Effector memory CD8-positive, alpha-beta T cell (primary cell): ENCODE data around the gene PLEKHA7.
"Not testable (repeated sequence)": the region's sequence is repeated elsewhere in the genome, so short reads cannot be mapped to it uniquely, and the experiment has no call there.

Experiments
- ATAC-seq: fragments of 150-1000 bp; cut with Tn5 transposase; replicated peaks from 2 replicates; pipeline ENCODE4 v1.10.0; 2021; ENCODE audit warnings: mild to moderate bottlenecking, moderate library complexity
- DNase-seq, 3 experiments: peaks; one replicate each; pipeline ENCODE4 v3.0.0; 2021
- H3K27ac Mint-ChIP-seq, 2 donors: one replicate each; pipeline ENCODE4 v1.8.0; 2022; ENCODE audit warnings: mild to moderate bottlenecking in 2 of 2, mixed read lengths in 2 of 2, moderate library complexity in 2 of 2
- H3K27me3 Mint-ChIP-seq, 2 donors: one replicate each; pipeline ENCODE4 v1.8.0; 2022; ENCODE audit warnings: mixed read lengths in 2 of 2
- H3K36me3 Mint-ChIP-seq: one replicate; pipeline ENCODE4 v1.8.0; 2022; ENCODE audit warnings: mild to moderate bottlenecking, moderate library complexity, mixed read lengths; ENCODE audit not compliant: insufficient read depth
- H3K4me1 Mint-ChIP-seq, 2 donors: one replicate each; pipeline ENCODE4 v1.8.0; 2022; ENCODE audit warnings: low read depth in 2 of 2, mixed read lengths in 2 of 2
- H3K4me3 Mint-ChIP-seq, 2 donors: one replicate each; pipeline ENCODE4 v1.8.0; 2022; ENCODE audit warnings: mild to moderate bottlenecking in 2 of 2, mixed read lengths in 2 of 2, moderate library complexity in 2 of 2
- H3K9me3 Mint-ChIP-seq, 2 donors: one replicate each; pipeline ENCODE4 v1.8.0; 2022; ENCODE audit warnings: mixed read lengths in 2 of 2

PLEKHA7 gene

DNA sequence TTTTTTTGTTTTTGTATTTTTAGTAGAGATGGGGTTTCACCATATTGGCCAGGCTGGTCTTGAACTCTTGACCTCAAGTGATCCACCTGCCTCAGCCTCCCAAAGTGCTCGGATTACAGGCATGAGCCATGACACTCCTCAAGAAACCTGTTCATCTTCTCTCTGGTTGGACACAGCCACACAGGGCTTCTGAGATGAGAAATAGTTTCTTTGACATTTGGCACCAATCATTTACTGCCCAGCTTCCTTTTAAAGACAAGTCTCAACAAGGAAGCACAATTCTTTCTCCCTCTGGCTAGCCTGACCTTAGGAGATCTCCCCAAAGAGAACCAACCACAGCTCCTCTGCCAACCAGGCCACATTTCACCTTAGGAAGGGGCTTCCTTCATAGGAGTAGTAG is 14.0 kb downstream of the PLEKHA7 start:
- H3K4me1 Mint-ChIP-seq, H3K9me3 Mint-ChIP-seq, H3K27ac Mint-ChIP-seq, DNase-seq, H3K27me3 Mint-ChIP-seq, ATAC-seq, H3K4me3 Mint-ChIP-seq, H3K36me3 Mint-ChIP-seq: not testable (repeated sequence)

DNA sequence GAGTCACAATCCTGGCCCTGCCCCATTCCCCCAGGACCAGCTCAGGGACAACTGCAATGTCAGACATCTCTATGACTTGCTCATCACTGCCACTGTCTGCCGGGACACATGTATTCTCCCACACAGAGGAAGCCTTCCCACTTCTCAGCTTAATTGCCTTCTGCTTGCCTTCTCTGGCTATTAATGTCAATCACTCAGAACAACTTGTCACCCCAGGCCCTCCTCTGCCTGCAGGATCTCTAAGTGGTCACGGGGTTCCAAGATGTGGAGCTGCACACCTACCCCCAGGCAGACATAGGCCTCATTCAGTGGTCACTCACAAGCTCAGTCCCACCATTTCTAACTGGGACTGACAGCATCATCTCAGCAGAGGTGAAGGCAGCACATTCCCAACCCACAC is 15.1 kb downstream of the PLEKHA7 start:
- no peak overlapping the region for H3K4me3 Mint-ChIP-seq

DNA sequence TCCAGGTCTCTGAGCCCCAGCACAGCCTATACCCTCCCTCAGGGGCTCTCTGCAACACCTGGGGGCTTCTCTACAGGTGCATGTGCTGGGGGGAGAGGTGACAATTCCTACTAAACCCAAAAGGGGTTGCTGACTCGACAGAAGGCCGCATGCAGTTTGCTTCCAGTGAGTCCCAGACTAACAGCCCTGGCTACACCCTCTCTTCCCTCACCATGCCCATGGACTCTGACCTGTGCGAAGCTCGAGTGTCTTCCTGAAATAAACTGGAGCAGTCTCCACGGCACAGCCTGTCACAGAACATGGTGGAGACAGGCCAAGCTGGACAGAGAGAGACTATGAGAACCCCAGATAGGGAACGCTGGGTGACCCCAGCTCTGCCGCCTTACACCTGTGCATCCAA is 16.6 kb downstream of the PLEKHA7 start:
- peaks cover 0 to 1% of the 10 kb centered on the region in 2 donors for H3K4me1 Mint-ChIP-seq
- H3K27ac Mint-ChIP-seq: no peak overlapping the region
- no peak for DNase-seq
- peaks cover 4% of the 10 kb centered on the region for H3K36me3 Mint-ChIP-seq
- no peaks in the 10 kb centered on the region for H3K9me3 Mint-ChIP-seq
- no peak for ATAC-seq
- no peaks in the 10 kb centered on the region for H3K27me3 Mint-ChIP-seq
- H3K4me3 Mint-ChIP-seq: no peak overlapping the region

More for the DNA sequence above, 15.1 kb downstream of the PLEKHA7 start:
- no peak for DNase-seq
- H3K27me3 Mint-ChIP-seq: no peaks in the 10 kb centered on the region
- no peaks in the 10 kb centered on the region for H3K9me3 Mint-ChIP-seq
- peaks cover 0 to 1% of the 10 kb centered on the region in 2 donors for H3K4me1 Mint-ChIP-seq
- no peak for ATAC-seq
- no peaks in the 10 kb centered on the region for H3K36me3 Mint-ChIP-seq
- no peak overlapping the region for H3K27ac Mint-ChIP-seq

DNA sequence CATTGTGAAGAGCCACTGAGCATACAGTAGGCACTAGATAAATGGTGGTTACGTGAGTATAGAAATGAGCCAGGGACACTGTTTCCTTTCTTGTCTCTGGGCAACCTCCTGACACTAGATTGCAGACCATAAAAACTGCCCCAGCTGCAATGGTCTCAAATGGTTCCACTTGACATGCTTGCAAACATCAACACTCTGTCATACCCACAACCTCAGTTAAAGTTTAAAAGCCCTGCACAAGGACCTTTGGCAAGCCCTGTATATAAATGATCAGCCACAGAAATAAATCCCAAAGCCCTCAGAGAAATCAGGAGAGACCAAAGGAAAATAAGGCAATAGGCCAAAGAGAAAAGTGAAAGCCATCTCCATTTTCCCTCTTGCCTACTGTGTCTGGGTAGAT is 20.7 kb downstream of the PLEKHA7 start:
- Mint-ChIP-seq H3K4me1 (no peaks in the 10 kb centered on the region), H3K36me3 (peaks cover 7% of the 10 kb centered on the region), H3K27ac (peak overlapping the region in 1 of 2 donors; percentile 6), H3K4me3 (no peak overlapping the region), H3K27me3 (no peaks in the 10 kb centered on the region), H3K9me3 (no peaks in the 10 kb centered on the region)
- DNase-seq (no peak), ATAC-seq (no peak)

DNA sequence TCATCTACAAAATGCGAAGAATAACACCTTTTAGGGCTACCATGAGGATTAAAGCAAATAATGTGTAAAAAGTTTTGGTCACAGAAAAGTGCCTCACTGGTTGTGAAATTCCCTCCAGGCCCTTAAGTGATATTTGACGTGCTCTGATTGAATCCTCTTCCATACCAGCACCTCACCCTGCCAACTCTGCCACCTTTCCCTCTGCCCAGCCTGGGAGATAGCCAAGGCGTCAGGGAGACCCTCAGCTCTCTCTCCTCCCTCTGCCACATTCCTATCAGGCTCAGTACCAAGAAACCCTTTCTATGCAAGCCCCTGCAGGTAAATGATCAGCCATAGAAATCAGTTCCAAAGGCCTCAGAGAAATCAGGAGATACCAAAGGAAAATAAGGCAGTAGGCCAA is 21.4 kb downstream of the PLEKHA7 start:
- H3K4me3 Mint-ChIP-seq: no peak overlapping the region
- peak overlapping the region in 1 of 2 donors; percentile 36 for H3K27ac Mint-ChIP-seq
- peaks cover 8% of the 10 kb centered on the region for H3K36me3 Mint-ChIP-seq
- ATAC-seq (no peak), DNase-seq (no peak)
- H3K4me1 Mint-ChIP-seq: peaks cover 1 to 3% of the 10 kb centered on the region in 2 donors
- H3K27me3 Mint-ChIP-seq: no peaks in the 10 kb centered on the region
- no peaks in the 10 kb centered on the region for H3K9me3 Mint-ChIP-seq

DNA sequence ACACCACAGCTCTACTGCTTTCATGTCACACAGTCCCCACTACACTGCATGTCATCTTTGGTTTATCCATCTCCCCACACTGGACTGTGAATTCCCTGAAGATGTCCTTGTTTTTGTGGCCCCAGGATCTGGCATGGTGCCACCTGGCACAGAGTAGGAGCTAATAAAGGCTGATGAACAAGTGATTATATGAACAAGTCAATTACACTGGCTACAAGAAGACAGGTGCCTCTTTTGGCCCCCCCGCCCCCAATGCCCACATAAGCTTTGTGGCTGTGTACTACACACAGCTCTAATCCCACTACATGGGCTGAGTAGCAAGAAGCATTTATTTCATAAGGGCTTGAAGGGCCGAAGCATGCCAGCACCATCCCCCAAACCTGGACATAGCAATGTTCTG is 24.7 kb downstream of the PLEKHA7 start:
- peaks cover 14% of the 10 kb centered on the region for H3K36me3 Mint-ChIP-seq
- DNase-seq: no peak
- peaks cover 0 to 2% of the 10 kb centered on the region in 2 donors for H3K9me3 Mint-ChIP-seq
- H3K27ac Mint-ChIP-seq: no peak overlapping the region
- H3K4me1 Mint-ChIP-seq: peaks cover 26 to 28% of the 10 kb centered on the region in 2 donors
- H3K4me3 Mint-ChIP-seq: no peak overlapping the region
- H3K27me3 Mint-ChIP-seq: no peaks in the 10 kb centered on the region
- no peak for ATAC-seq

DNA sequence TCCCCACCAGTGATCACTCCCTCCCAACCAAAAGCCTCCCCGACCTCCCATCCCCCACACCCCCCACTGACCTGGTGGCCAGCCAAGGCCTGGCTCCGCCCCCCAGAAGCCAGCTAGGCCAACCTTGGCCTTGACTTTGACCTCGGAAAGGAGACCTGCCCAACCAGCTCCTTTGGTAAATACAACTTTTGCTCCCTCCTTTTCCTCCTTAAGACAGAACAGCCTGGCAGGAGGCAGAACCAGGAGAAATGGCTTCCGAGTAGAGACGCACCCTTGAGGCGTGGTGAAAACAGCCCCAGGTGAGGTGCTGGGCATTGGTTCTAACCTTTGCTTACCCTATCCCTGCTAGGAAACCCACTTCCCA is 27.0 kb downstream of the PLEKHA7 start:
- no peak for ATAC-seq
- H3K27ac Mint-ChIP-seq: peak overlapping the region; percentile 84
- H3K9me3 Mint-ChIP-seq: peaks cover 0 to 2% of the 10 kb centered on the region in 2 donors
- H3K27me3 Mint-ChIP-seq: no peaks in the 10 kb centered on the region
- DNase-seq: no peak
- H3K4me1 Mint-ChIP-seq: peaks cover 26 to 31% of the 10 kb centered on the region in 2 donors
- peaks cover 9% of the 10 kb centered on the region for H3K36me3 Mint-ChIP-seq
- peak overlapping the region; percentile 20 to 65 for H3K4me3 Mint-ChIP-seq

DNA sequence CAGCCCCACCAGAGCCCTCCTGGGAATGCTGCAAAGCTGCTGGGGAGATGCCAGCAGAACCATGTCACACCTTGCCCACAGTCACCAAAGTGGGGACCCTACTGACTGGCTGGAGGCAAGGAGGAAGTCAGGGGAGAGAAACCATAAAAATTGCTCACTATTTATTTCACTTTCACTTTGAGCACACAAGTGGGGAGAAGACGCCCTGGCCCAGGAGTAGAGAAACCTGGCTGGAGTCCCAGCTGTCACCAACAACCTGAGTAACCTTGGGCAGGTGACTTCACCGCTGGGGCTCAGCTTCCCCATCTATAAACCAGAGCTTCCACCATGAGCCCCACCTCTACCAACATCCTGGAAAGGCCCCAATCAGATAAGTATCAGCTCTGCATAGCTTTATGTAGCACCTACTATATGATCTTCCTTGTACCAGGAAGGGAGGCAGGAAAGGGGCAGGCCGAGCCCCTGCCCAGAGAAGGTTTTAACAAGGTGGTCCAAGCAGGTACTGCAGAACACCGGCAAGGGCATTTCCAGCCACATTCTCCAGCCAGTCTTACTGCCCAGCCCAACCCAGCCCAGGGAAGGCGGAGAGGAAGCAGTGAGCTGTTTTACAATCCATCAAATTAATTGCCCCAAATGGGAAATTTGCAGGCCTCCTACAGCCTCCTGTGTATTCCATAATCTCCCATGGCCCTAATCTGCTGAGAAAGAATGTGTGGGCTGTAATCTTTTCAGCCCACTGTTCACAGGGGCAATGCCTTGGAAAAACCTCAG is 27.6 kb downstream of the PLEKHA7 start:
- DNase-seq (peak; percentile 34 to 48 (median 38)), ATAC-seq (peak; percentile 91)
- H3K36me3 Mint-ChIP-seq: peaks cover 9% of the 10 kb centered on the region
- peaks cover 0 to 2% of the 10 kb centered on the region in 2 donors for H3K9me3 Mint-ChIP-seq
- H3K4me1 Mint-ChIP-seq: peaks cover 26 to 31% of the 10 kb centered on the region in 2 donors
- peak overlapping the region; percentile 84 for H3K27ac Mint-ChIP-seq
- no peaks in the 10 kb centered on the region for H3K27me3 Mint-ChIP-seq
- peak overlapping the region; percentile 68 to 70 for H3K4me3 Mint-ChIP-seq

DNA sequence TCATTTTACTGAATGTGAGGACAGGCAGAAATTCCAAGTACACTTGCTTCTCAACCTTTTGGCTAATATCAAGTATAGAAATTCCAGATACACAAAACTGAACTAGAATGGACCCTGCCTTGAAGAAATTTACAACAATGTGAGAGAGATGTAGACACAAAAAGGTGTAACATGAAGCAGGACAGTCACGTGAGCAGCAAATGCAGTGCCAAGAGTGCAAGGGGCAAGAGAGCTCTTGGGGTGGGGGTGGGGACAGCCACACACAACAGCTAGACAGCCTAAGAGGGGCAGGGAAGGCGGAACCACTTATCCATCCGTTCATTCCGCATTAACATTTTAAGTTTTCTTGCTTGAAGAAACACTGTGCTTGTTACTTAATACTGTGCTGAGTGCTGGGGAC is 28.9 kb downstream of the PLEKHA7 start:
- peaks cover 7% of the 10 kb centered on the region for H3K36me3 Mint-ChIP-seq
- ATAC-seq (no peak), DNase-seq (no peak)
- H3K4me1 Mint-ChIP-seq: peaks cover 26 to 31% of the 10 kb centered on the region in 2 donors
- peak overlapping the region; percentile 84 for H3K27ac Mint-ChIP-seq
- no peaks in the 10 kb centered on the region for H3K27me3 Mint-ChIP-seq
- H3K9me3 Mint-ChIP-seq: peaks cover 0 to 2% of the 10 kb centered on the region in 2 donors
- peak overlapping the region; percentile 68 to 70 for H3K4me3 Mint-ChIP-seq

DNA sequence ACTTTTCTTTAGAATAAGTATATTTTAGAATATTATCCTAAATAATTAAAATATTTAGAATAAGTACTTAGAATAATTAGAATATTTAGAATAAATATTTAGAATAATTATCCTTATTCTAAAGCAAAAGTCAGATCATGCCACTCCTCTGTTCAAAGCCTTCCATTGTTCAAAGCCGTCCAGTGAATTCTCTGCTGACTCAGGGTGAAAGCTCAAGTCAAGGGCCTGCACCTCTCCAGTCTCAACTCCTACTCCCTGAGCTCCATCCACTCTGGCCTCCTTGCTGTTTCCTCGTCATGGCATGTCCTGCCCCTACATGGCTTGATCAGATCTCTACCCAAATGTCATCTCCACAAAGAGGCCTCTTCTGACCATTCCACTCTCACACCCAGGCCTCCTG is 30.0 kb downstream of the PLEKHA7 start:
- Mint-ChIP-seq H3K4me3 (no peak overlapping the region), H3K27me3 (no peaks in the 10 kb centered on the region), H3K36me3 (peaks cover 7% of the 10 kb centered on the region), H3K27ac (no peak overlapping the region), H3K4me1 (peaks cover 26 to 31% of the 10 kb centered on the region in 2 donors), H3K9me3 (peaks cover 0 to 2% of the 10 kb centered on the region in 2 donors)
- no peak for ATAC-seq
- DNase-seq: no peak

DNA sequence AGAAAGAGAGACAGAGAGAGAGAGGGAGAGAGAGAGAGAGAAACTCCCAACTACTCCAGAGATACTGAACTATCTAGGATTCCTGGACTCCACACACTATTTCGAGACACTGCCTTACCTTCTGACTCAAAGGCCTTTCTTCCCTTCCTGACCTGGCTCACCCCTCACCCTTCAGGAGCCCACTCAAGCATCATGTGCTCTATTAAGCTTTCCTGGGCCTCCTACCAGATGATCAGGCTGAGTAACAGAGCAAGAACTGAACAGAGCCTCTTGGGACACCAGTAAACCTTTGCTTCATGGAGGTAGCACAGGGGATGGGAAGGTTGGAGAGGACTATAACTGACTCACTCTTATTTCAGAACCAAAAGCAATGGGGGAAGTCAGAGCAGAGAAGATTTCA is 31.4 kb downstream of the PLEKHA7 start:
- no peak overlapping the region for H3K4me3 Mint-ChIP-seq
- peaks cover 0 to 2% of the 10 kb centered on the region in 2 donors for H3K9me3 Mint-ChIP-seq
- no peak for DNase-seq
- no peak for ATAC-seq
- H3K27ac Mint-ChIP-seq: no peak overlapping the region
- H3K4me1 Mint-ChIP-seq: peaks cover 25 to 28% of the 10 kb centered on the region in 2 donors
- H3K36me3 Mint-ChIP-seq: peaks cover 5% of the 10 kb centered on the region
- H3K27me3 Mint-ChIP-seq: no peaks in the 10 kb centered on the region

DNA sequence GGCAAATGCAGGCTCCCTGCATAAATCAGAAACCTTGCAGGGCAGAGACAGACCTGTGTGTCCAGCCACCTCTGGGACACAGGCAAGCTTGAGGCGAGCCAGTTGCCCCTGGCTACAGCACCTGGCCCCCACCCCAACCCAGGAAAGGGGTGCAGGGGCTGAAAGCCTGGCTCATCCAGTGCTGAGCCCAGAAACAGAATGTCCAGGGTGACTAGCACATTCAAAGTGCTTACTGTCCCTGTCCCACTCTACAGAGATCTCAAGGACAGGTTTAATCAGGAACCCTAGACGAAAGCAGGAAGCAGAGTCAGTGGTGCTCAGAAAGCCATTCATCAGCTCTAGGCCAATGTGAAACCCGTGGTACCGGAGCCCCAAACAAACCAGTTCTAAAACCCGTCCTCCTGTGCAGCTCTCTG is 31.9 kb downstream of the PLEKHA7 start:
- no peak overlapping the region for H3K4me3 Mint-ChIP-seq
- ATAC-seq: no peak
- H3K9me3 Mint-ChIP-seq: no peaks in the 10 kb centered on the region
- no peak for DNase-seq
- peaks cover 4% of the 10 kb centered on the region for H3K36me3 Mint-ChIP-seq
- peaks cover 19 to 22% of the 10 kb centered on the region in 2 donors for H3K4me1 Mint-ChIP-seq
- H3K27me3 Mint-ChIP-seq: peaks cover 0 to 3% of the 10 kb centered on the region in 2 donors
- peak overlapping the region in 1 of 2 donors; percentile 8 for H3K27ac Mint-ChIP-seq

DNA sequence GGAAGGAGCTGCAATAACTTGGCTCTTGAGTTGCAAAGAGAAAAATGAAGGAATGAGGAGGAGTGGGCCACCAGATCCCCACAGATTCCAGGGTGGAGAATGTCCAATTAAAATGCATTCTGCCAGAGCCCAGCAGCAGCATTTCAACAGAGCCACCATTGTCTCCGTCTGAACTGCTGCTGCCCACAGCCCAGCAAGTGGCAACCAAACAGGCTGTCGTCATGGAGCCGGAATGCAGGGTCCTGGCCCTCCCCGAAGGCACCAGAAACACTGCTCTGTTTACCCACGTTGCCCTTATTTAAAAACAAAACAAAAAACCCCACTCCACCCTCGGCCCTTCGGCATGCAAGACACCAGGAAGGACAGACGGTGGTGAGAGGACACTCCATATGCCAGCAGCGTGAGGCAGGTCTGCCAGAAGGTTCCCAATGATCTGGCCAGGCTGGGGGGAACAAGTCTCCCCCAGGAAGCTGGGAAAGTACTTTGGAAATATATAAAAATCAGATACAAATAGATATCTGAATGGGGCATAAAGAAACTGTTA is 32.5 kb downstream of the PLEKHA7 start:
- H3K9me3 Mint-ChIP-seq: no peaks in the 10 kb centered on the region
- DNase-seq: no peak
- peaks cover 4% of the 10 kb centered on the region for H3K36me3 Mint-ChIP-seq
- no peak overlapping the region for H3K27ac Mint-ChIP-seq
- H3K27me3 Mint-ChIP-seq: peaks cover 0 to 9% of the 10 kb centered on the region in 2 donors
- no peak for ATAC-seq
- peaks cover 17 to 20% of the 10 kb centered on the region in 2 donors for H3K4me1 Mint-ChIP-seq
- no peak overlapping the region for H3K4me3 Mint-ChIP-seq
